ENCODE data around the gene CPNE6. TPM values are rescaled to one million over a fixed set of nuclear protein-coding genes. Genes with fewer than 3 reads are reported as not detected.
"Not testable (repeated sequence)": the region's sequence is repeated elsewhere in the genome, so short reads cannot be mapped to it uniquely, and the experiment has no call there.

The CPNE6 gene
- total RNA-seq, 1 experiment from 2014 or later: not detected

- no peaks in the 10 kb centered on the region for H4K20me1 ChIP-seq (ENCODE audit: low read length)
- intact Hi-C loops (cut with micrococcal nuclease): no loop called here
- H3K4me1 ChIP-seq (ENCODE audit: insufficient read depth, low read length): peaks cover 3% of the 10 kb centered on the region; the same call in 1 of the 2 replicates
- no peaks in the 10 kb centered on the region for H3K9me3 ChIP-seq (ENCODE audit: low read length)
- ChIA-PET POLR2A (ENCODE audit: unreplicated experiment) (no interaction called here), CTCF (no interaction called here)
- no peak overlapping the region for H2AFZ ChIP-seq (ENCODE audit: low read length)
- H3K4me3 ChIP-seq (ENCODE audit: low read length): no peak overlapping the region
- no peak overlapping the region for H3K4me2 ChIP-seq (ENCODE audit: low read length)
- H3K9ac ChIP-seq (ENCODE audit: low read length): no peak overlapping the region
- DNase-seq: no peak
- no peaks in the 10 kb centered on the region for H3K79me2 ChIP-seq (ENCODE audit: low read length)
- H3F3A ChIP-seq (ENCODE audit: low read length, unreplicated experiment): no peaks in the 10 kb centered on the region
- no peaks in the 10 kb centered on the region for H3K36me3 ChIP-seq (ENCODE audit: low read depth, low read length)
- ATAC-seq: no peak
- H3K27ac ChIP-seq (ENCODE audit: low read length): no peak overlapping the region
- no peaks in the 10 kb centered on the region for H3K27me3 ChIP-seq (ENCODE audit: low read length)
- no TSS peak for BruUV-seq (replicated peaks)
- no peaks in the 10 kb centered on the region for H3K9me2 ChIP-seq (replicated peaks; ENCODE audit: low read length)
- TF ChIP-seq CTCF (conservative IDR thresholded peaks at IDR 0.05; ENCODE audit: low read depth, low read length) (no peak), EZH2phosphoT487 (IDR thresholded peaks at IDR 0.05; ENCODE audit: borderline replicate concordance, low read length) (no peak), EZH2 (IDR thresholded peaks at IDR 0.05; ENCODE audit: low read length, unreplicated experiment) (no peak)
These were observed 31.1 kb downstream of the CPNE6 start for GRCh38 chr14:24102357-24103048.

- Histone ChIP-seq H3K4me3 (ENCODE audit: low read length) (no peak overlapping the region), H3K4me1 (ENCODE audit: insufficient read depth, low read length) (peaks cover 4% of the 10 kb centered on the region; the same call in 1 of the 2 replicates), H3F3A (ENCODE audit: low read length, unreplicated experiment) (no peaks in the 10 kb centered on the region), H3K27me3 (ENCODE audit: low read length) (no peaks in the 10 kb centered on the region), H3K27ac (ENCODE audit: low read length) (no peak overlapping the region), H3K9me3 (ENCODE audit: low read length) (no peaks in the 10 kb centered on the region), H3K9ac (ENCODE audit: low read length) (no peak overlapping the region), H3K4me2 (ENCODE audit: low read length) (no peak overlapping the region), H3K9me2 (replicated peaks; ENCODE audit: low read length) (no peaks in the 10 kb centered on the region), H4K20me1 (ENCODE audit: low read length) (no peaks in the 10 kb centered on the region), H3K36me3 (ENCODE audit: low read depth, low read length) (no peaks in the 10 kb centered on the region), H3K79me2 (ENCODE audit: low read length) (no peaks in the 10 kb centered on the region), H2AFZ (ENCODE audit: low read length) (no peak overlapping the region)
- intact Hi-C loops (cut with micrococcal nuclease): no loop called here
- TF ChIP-seq CTCF (conservative IDR thresholded peaks at IDR 0.05; ENCODE audit: low read depth, low read length) (no peak), EZH2phosphoT487 (IDR thresholded peaks at IDR 0.05; ENCODE audit: borderline replicate concordance, low read length) (no peak), EZH2 (IDR thresholded peaks at IDR 0.05; ENCODE audit: low read length, unreplicated experiment) (no peak)
- no peak for DNase-seq
- TSS peak; percentile 12 for BruUV-seq (replicated peaks)
- CTCF ChIA-PET: no interaction called here
- ATAC-seq: no peak
- POLR2A ChIA-PET (ENCODE audit: unreplicated experiment): no interaction called here
These were observed 32.1 kb downstream of the CPNE6 start for GRCh38 chr14:24103451-24103850.

DNA sequence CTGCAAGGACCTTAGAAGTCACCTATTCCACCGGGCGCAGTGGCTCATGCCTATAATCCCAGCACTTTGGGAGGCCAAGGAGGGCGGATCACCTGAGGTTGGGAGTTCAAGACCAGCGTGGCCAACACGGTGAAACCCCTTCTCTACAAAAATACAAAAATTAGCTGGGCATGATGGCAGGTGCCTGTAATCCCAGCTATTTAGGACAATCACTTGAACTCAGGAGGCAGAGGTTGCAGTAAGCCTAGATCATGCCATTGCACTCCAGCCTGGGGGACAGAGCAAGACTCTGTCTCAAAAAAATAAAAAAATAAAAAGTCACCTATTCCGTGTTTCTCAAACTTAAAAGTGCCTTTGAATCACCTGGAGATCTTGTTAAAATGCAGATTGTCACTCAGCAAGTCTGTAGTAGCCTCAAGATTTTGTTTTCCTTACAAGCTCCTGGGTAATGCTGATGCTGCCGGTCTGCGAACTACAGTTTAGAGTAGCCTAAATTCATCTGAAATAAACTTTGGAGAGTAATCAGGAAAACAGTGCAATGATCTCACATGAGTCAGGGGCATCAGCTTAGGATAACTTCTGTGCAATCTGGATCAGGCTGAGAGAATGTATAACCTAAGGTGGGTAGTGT, 34.4 kb downstream of the CPNE6 start:
- DNase-seq; H3K4me3 ChIP-seq (ENCODE audit: low read length); H3K27me3 ChIP-seq (ENCODE audit: low read length); BruUV-seq (replicated peaks); H3K9me3 ChIP-seq (ENCODE audit: low read length); H3K4me2 ChIP-seq (ENCODE audit: low read length); H4K20me1 ChIP-seq (ENCODE audit: low read length); H3K4me1 ChIP-seq (ENCODE audit: insufficient read depth, low read length); CTCF ChIA-PET; H3K9me2 ChIP-seq (replicated peaks; ENCODE audit: low read length); H3K36me3 ChIP-seq (ENCODE audit: low read depth, low read length); H3F3A ChIP-seq (ENCODE audit: low read length, unreplicated experiment); H3K9ac ChIP-seq (ENCODE audit: low read length); H2AFZ ChIP-seq (ENCODE audit: low read length); ATAC-seq; H3K79me2 ChIP-seq (ENCODE audit: low read length); H3K27ac ChIP-seq (ENCODE audit: low read length): not testable (repeated sequence)
- POLR2A ChIA-PET (ENCODE audit: unreplicated experiment): interaction anchor here (0.6 kb wide), 1 partner anchor 55 kb away, joined by 3 read pairs; no protein-coding TSS in a partner anchor
- intact Hi-C loops (cut with micrococcal nuclease): loop anchor here (5.0 kb wide), 1 partner anchor 93 kb away; no protein-coding TSS in a partner anchor

Data from PC-3 (cell line).